GM23338 (cell line): Measurements from ENCODE around the gene THSD7A.

ENCODE experiments used
- CREB1 ChIP-seq: fragments of 250-450 bp; sonication (Bioruptor Pico); IDR thresholded peaks from 2 replicates; pipeline ENCODE4 v1.5.0; 2020; ENCODE audit warnings: low read depth, mild to moderate bottlenecking, moderate library complexity
- EZH2 ChIP-seq: fragments of 200-600 bp; sonication (generic); IDR thresholded peaks from one replicate; pipeline ENCODE4 v1.8.0; 2017; ENCODE audit warnings: antibody characterized with exemption, mild to moderate bottlenecking, low read depth; ENCODE audit not compliant: unreplicated experiment
- EZH2phosphoT487 ChIP-seq: fragments of 200-600 bp; sonication (generic); IDR thresholded peaks from one replicate; pipeline ENCODE4 v1.8.1; 2018; ENCODE audit warnings: antibody characterized with exemption; ENCODE audit not compliant: unreplicated experiment
- JUNB ChIP-seq: IDR thresholded peaks from one replicate; pipeline ENCODE4 v1.6.1; 2016; ENCODE audit warnings: antibody characterized with exemption; ENCODE audit not compliant: unreplicated experiment
- NANOG ChIP-seq: IDR thresholded peaks from 2 replicates; pipeline ENCODE4 v1.6.1; 2016; ENCODE audit warnings: antibody characterized with exemption, borderline replicate concordance
- POLR2AphosphoS5 ChIP-seq: IDR thresholded peaks from 2 replicates; pipeline ENCODE4 v1.6.1; 2016; ENCODE audit warnings: antibody characterized with exemption, low read depth
- STAT1 ChIP-seq: IDR thresholded peaks from one replicate; pipeline ENCODE4 v1.6.1; 2016; ENCODE audit warnings: antibody characterized with exemption; ENCODE audit not compliant: unreplicated experiment
- TF ChIP-seq, protein P1 (sequence below), 2 experiments: fragments of 200-600 bp in 1 of 2; sonication (generic) in 1 of 2; conservative IDR thresholded peaks; 2 replicates each; pipeline versions ENCODE4 v1.5.1 to v1.6.1; 2016 to 2017; ENCODE audit warnings: antibody characterized with exemption in 2 of 2, low read depth in 2 of 2, mild to moderate bottlenecking in 2 of 2, moderate library complexity in 1 of 2
- TF ChIP-seq, protein P2 (sequence below): IDR thresholded peaks from one replicate; pipeline ENCODE4 v1.6.1; 2018; ENCODE audit warnings: antibody characterized with exemption; ENCODE audit not compliant: unreplicated experiment
- TF ChIP-seq, protein P3 (sequence below): IDR thresholded peaks from 2 replicates; pipeline ENCODE4 v1.6.1; 2016; ENCODE audit warnings: antibody characterized with exemption
- TF ChIP-seq, protein P4 (sequence below): fragments of 250-450 bp; sonication (Bioruptor Pico); IDR thresholded peaks from 2 replicates; pipeline ENCODE4 v1.5.0; 2020; ENCODE audit warnings: mild to moderate bottlenecking, moderate library complexity

DNA sequence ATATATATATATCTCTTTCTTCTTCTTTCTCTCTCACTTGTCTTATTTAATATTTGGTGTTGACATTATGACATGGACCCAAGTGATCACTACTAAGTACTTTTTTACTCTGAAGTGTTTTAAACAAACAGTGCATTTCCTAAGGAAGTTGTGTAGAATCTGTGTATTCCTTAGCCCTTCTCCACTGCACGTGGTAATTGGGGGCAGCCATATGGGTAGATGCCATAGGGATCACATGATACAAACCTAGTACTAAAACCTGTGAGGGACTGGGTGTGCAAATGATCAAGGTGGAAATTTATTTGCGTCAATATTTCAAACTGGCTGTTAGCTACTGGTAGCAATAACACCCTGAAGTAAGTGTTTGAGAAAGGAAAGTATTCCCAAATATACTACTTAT, 25.0 kb downstream of the THSD7A start:
- TF ChIP-seq, protein P1, sequence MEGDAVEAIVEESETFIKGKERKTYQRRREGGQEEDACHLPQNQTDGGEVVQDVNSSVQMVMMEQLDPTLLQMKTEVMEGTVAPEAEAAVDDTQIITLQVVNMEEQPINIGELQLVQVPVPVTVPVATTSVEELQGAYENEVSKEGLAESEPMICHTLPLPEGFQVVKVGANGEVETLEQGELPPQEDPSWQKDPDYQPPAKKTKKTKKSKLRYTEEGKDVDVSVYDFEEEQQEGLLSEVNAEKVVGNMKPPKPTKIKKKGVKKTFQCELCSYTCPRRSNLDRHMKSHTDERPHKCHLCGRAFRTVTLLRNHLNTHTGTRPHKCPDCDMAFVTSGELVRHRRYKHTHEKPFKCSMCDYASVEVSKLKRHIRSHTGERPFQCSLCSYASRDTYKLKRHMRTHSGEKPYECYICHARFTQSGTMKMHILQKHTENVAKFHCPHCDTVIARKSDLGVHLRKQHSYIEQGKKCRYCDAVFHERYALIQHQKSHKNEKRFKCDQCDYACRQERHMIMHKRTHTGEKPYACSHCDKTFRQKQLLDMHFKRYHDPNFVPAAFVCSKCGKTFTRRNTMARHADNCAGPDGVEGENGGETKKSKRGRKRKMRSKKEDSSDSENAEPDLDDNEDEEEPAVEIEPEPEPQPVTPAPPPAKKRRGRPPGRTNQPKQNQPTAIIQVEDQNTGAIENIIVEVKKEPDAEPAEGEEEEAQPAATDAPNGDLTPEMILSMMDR (conservative IDR thresholded peaks at IDR 0.05; ENCODE audit: low read depth in 2 of 2) = no peak
- TF ChIP-seq EZH2 (no peak), POLR2AphosphoS5 (no peak), EZH2phosphoT487 (no peak), CREB1 (CRISPR knock-in tag) (no peak), JUNB (no peak), STAT1 (no peak), NANOG (no peak)
- TF ChIP-seq, protein P2, sequence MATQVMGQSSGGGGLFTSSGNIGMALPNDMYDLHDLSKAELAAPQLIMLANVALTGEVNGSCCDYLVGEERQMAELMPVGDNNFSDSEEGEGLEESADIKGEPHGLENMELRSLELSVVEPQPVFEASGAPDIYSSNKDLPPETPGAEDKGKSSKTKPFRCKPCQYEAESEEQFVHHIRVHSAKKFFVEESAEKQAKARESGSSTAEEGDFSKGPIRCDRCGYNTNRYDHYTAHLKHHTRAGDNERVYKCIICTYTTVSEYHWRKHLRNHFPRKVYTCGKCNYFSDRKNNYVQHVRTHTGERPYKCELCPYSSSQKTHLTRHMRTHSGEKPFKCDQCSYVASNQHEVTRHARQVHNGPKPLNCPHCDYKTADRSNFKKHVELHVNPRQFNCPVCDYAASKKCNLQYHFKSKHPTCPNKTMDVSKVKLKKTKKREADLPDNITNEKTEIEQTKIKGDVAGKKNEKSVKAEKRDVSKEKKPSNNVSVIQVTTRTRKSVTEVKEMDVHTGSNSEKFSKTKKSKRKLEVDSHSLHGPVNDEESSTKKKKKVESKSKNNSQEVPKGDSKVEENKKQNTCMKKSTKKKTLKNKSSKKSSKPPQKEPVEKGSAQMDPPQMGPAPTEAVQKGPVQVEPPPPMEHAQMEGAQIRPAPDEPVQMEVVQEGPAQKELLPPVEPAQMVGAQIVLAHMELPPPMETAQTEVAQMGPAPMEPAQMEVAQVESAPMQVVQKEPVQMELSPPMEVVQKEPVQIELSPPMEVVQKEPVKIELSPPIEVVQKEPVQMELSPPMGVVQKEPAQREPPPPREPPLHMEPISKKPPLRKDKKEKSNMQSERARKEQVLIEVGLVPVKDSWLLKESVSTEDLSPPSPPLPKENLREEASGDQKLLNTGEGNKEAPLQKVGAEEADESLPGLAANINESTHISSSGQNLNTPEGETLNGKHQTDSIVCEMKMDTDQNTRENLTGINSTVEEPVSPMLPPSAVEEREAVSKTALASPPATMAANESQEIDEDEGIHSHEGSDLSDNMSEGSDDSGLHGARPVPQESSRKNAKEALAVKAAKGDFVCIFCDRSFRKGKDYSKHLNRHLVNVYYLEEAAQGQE = no peak
- TF ChIP-seq, protein P3, sequence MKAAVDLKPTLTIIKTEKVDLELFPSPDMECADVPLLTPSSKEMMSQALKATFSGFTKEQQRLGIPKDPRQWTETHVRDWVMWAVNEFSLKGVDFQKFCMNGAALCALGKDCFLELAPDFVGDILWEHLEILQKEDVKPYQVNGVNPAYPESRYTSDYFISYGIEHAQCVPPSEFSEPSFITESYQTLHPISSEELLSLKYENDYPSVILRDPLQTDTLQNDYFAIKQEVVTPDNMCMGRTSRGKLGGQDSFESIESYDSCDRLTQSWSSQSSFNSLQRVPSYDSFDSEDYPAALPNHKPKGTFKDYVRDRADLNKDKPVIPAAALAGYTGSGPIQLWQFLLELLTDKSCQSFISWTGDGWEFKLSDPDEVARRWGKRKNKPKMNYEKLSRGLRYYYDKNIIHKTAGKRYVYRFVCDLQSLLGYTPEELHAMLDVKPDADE = no peak
- TF ChIP-seq, protein P4, sequence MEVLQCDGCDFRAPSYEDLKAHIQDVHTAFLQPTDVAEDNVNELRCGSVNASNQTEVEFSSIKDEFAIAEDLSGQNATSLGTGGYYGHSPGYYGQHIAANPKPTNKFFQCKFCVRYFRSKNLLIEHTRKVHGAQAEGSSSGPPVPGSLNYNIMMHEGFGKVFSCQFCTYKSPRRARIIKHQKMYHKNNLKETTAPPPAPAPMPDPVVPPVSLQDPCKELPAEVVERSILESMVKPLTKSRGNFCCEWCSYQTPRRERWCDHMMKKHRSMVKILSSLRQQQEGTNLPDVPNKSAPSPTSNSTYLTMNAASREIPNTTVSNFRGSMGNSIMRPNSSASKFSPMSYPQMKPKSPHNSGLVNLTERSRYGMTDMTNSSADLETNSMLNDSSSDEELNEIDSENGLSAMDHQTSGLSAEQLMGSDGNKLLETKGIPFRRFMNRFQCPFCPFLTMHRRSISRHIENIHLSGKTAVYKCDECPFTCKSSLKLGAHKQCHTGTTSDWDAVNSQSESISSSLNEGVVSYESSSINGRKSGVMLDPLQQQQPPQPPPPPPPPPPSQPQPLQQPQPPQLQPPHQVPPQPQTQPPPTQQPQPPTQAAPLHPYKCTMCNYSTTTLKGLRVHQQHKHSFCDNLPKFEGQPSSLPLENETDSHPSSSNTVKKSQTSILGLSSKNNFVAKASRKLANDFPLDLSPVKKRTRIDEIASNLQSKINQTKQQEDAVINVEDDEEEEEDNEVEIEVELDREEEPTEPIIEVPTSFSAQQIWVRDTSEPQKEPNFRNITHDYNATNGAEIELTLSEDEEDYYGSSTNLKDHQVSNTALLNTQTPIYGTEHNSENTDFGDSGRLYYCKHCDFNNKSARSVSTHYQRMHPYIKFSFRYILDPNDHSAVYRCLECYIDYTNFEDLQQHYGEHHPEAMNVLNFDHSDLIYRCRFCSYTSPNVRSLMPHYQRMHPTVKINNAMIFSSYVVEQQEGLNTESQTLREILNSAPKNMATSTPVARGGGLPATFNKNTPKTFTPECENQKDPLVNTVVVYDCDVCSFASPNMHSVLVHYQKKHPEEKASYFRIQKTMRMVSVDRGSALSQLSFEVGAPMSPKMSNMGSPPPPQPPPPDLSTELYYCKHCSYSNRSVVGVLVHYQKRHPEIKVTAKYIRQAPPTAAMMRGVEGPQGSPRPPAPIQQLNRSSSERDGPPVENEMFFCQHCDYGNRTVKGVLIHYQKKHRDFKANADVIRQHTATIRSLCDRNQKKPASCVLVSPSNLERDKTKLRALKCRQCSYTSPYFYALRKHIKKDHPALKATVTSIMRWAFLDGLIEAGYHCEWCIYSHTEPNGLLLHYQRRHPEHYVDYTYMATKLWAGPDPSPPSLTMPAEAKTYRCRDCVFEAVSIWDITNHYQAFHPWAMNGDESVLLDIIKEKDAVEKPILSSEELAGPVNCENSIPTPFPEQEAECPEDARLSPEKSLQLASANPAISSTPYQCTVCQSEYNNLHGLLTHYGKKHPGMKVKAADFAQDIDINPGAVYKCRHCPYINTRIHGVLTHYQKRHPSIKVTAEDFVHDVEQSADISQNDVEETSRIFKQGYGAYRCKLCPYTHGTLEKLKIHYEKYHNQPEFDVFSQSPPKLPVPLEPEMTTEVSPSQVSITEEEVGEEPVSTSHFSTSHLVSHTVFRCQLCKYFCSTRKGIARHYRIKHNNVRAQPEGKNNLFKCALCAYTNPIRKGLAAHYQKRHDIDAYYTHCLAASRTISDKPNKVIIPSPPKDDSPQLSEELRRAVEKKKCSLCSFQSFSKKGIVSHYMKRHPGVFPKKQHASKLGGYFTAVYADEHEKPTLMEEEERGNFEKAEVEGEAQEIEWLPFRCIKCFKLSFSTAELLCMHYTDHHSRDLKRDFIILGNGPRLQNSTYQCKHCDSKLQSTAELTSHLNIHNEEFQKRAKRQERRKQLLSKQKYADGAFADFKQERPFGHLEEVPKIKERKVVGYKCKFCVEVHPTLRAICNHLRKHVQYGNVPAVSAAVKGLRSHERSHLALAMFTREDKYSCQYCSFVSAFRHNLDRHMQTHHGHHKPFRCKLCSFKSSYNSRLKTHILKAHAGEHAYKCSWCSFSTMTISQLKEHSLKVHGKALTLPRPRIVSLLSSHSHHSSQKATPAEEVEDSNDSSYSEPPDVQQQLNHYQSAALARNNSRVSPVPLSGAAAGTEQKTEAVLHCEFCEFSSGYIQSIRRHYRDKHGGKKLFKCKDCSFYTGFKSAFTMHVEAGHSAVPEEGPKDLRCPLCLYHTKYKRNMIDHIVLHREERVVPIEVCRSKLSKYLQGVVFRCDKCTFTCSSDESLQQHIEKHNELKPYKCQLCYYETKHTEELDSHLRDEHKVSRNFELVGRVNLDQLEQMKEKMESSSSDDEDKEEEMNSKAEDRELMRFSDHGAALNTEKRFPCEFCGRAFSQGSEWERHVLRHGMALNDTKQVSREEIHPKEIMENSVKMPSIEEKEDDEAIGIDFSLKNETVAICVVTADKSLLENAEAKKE (CRISPR knock-in tag) = no peak
